Measurements from ENCODE around the gene FSTL4. TPM values are rescaled to one million over a fixed set of nuclear protein-coding genes. Genes with fewer than 3 reads are reported as not detected.

Gene FSTL4
- total and polyA plus RNA-seq, 2 of the 13 experiments (the other 11 are each of a cell fraction or from before 2014, with no cell fraction given) = 2.1 to 3.0 TPM

- no peak for ATAC-seq
- no peak for FAIRE-seq
- in situ Hi-C loops (cut with HindIII; ENCODE audit: extremely low pct_ligation_motif_present, low pct_unique_long_range_greater_than_20kb) (no loop called here), intact Hi-C loops (cut with micrococcal nuclease; ENCODE audit: unreplicated experiment) (no loop called here)
- DNase-seq (ENCODE audit: low spot score) = no peak
- WGBS (ENCODE audit: low lambda C conversion rate) = 0% methylated on average over 1 of the region's 1 CpG
- Histone ChIP-seq H3K4me2 (ENCODE audit: low read depth, low read length) (no peak overlapping the region), H2AFZ (ENCODE audit: low read length) (no peak overlapping the region), H3K36me3 (replicated peaks in 1 of 2; ENCODE audit: control insufficient read depth in 1 of 2, insufficient read depth in 2 of 2, low read length in 2 of 2) (no peaks in the 10 kb centered on the region), H4K20me1 (ENCODE audit: insufficient read depth, low read length) (no peaks in the 10 kb centered on the region), H3K4me1 (ENCODE audit: insufficient read depth, low read length) (no peaks in the 10 kb centered on the region), H3K79me2 (ENCODE audit: insufficient read depth, low read length) (no peaks in the 10 kb centered on the region), H3K9ac (ENCODE audit: insufficient read depth, low read depth, low read length) (no peak overlapping the region), H3K4me3 (replicated peaks in 1 of 3; ENCODE audit: insufficient read depth in 1 of 3, low read depth in 2 of 3, low read length in 3 of 3) (no peak overlapping the region), H3K9me3 (ENCODE audit: low read length) (peaks cover 12% of the 10 kb centered on the region), H3K27me3 (ENCODE audit: control insufficient read depth in 1 of 2, insufficient read depth in 2 of 2, low read length in 2 of 2) (peaks cover 0 to 5% of the 10 kb centered on the region in 2 experiments; a peak in 1 of 5 replicates), H3K27ac (ENCODE audit: extremely low read length, insufficient read depth, low read length) (no peak overlapping the region)
- no TSS peak for BruUV-seq (replicated peaks)
- CTCF ChIA-PET (ENCODE audit: low intra/inter-chr PET ratio, low total read pairs) = no interaction called here
- POLR2A ChIA-PET = no interaction called here
- TF ChIP-seq PPARG (CRISPR knock-in tag; conservative IDR thresholded peaks at IDR 0.05) (no peak), PBX2 (CRISPR knock-in tag; IDR thresholded peaks at IDR 0.05) (no peak), ZHX1 (CRISPR knock-in tag; IDR thresholded peaks at IDR 0.05; ENCODE audit: low read depth) (no peak), CBX5 (CRISPR knock-in tag; IDR thresholded peaks at IDR 0.05; ENCODE audit: borderline replicate concordance) (no peak), ZNF775 (CRISPR knock-in tag; IDR thresholded peaks at IDR 0.05; ENCODE audit: borderline replicate concordance) (no peak), ZNF572 (CRISPR knock-in tag; IDR thresholded peaks at IDR 0.05) (no peak), MAFG (CRISPR knock-in tag; IDR thresholded peaks at IDR 0.05) (no peak), CBX1 (IDR thresholded peaks at IDR 0.05; ENCODE audit: low read depth) (no peak), THYN1 (CRISPR knock-in tag; IDR thresholded peaks at IDR 0.05; ENCODE audit: borderline replicate concordance, low read depth) (no peak), TARDBP (CRISPR knock-in tag; IDR thresholded peaks at IDR 0.05) (no peak), ZNF891 (CRISPR knock-in tag; IDR thresholded peaks at IDR 0.05) (no peak), NFIC (IDR thresholded peaks at IDR 0.05; ENCODE audit: low read length) (no peak), E2F1 (CRISPR knock-in tag; IDR thresholded peaks at IDR 0.05) (no peak), ZNF136 (CRISPR knock-in tag; IDR thresholded peaks at IDR 0.05; ENCODE audit: low read depth) (no peak), CEBPG (CRISPR knock-in tag; IDR thresholded peaks at IDR 0.05) (no peak), GABPA (IDR thresholded peaks at IDR 0.05; ENCODE audit: low read depth, low read length) (no peak), GABPA (CRISPR knock-in tag; IDR thresholded peaks at IDR 0.05; ENCODE audit: low read depth) (no peak), CBX2 (IDR thresholded peaks at IDR 0.05; ENCODE audit: low read depth, low read length) (no peak), CBX2 (CRISPR knock-in tag; IDR thresholded peaks at IDR 0.05; ENCODE audit: low read depth) (no peak), PREB (CRISPR knock-in tag; IDR thresholded peaks at IDR 0.05) (no peak)
These were observed 235.4 kb downstream of the FSTL4 start for GRCh38 chr5:133376986-133377385.

All from HepG2 (cell line).